Cardiac fibroblast (primary cell): ENCODE measurements around the gene MAST3.

Source experiments
- DNase-seq, 2 donors: peaks; one replicate each; pipeline versions ENCODE4 v3.0.0 to v3.0.0-alpha.2; 2010; ENCODE audit warnings: low read depth in 2 of 2
- H3K4me3 ChIP-seq, 2 donors: replicated peaks in 1 of 2; 1 replicate in 1 of 2; 2 replicates in 1 of 2; pipeline ENCODE4 v1.5.1; 2011; ENCODE audit warnings: low read depth in 2 of 2, low read length in 2 of 2, mild to moderate bottlenecking in 2 of 2, moderate library complexity in 1 of 2
- CTCF ChIP-seq: IDR thresholded peaks from one replicate; pipeline ENCODE4 v1.5.1; 2011; ENCODE audit warnings: low read depth, mild to moderate bottlenecking, low read length, inconsistent platforms

Gene MAST3

GRCh38 chr19:18192673-18193387, 95.3 kb downstream of the MAST3 start, which contains the start of gene MPV17L2:
MPV17L2 (plus strand) TSS chr19:18193218; CDS start chr19:18193282, 64 bp downstream.
- H3K4me3 ChIP-seq, result peak within 1 kb of the TSS; percentile 83 to 93
- DNase-seq, result peak; percentile 100
- no peak for TF ChIP-seq CTCF

DNA sequence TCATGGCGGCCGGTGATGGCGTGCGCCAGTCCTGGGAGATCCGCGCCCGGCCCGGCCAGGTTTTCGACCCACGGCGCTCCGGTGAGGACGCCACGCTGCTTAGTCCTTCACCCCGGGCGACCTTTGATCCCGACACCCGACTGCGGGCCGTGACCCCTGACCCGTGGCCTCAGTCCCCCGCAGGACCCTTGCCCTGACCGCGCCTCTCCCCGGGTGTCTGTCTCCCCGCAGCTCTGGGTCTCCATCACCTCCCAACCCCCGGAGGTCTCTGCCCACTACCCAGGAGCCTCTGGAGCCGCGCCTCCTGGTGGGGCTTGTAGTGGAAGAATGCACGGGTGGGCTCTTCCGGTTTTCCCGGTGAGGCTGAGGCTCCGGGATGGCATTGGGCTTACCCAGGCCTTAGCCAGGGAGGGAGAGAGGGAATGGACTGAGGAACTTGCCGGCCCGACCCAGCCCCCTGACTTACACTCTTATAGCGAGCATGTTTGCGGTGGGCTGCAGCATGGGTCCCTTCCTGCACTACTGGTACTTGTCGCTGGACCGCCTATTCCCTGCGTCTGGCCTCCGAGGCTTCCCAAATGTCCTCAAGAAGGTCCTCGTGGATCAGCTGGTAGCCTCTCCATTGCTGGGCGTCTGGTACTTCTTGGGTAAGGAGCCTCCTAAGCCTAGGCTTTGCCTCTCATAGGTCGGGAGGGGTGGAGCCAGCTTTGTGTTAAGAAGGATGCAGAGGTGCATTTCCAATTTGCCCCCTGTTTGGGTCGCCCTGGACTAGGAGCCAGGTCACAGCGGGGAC, 96.0 kb downstream of the MAST3 start:
- H3K4me3 ChIP-seq, result peak overlapping the region; percentile 83 to 93
- no peak for TF ChIP-seq CTCF
- no peak for DNase-seq

- DNase-seq, result no peak
- TF ChIP-seq CTCF, result no peak
- H3K4me3 ChIP-seq, result peak overlapping the region; percentile 83 to 93
Measured at GRCh38 chr19:18194181-18194530, 96.6 kb downstream of the MAST3 start.

DNA sequence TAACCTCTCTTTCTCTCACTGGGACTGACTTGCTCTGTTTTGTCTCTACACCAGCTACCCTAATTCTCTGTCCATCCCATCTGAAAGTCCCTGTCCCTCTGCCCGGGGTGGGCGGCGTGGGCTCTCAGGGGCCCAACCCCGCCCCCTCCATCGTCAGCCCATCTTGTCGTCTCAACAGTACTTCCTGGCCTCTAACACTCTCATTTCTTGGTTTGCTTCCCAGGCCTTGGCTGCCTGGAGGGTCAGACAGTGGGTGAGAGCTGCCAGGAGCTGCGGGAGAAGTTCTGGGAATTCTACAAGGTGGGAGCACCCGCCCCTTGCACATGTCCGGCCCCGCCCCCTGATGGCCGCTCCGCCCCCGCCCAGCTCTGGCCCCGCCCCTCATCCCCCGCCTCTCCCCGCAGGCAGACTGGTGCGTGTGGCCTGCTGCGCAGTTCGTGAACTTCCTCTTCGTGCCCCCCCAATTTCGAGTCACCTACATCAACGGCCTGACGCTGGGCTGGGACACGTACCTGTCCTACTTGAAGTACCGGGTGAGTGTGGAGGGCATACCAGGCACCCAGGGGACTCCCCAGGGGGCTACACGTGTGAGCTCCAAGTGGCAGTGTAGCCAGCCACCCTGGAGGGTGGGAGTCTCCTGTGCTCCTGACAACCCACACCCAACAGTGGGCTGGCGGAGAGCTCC, 97.1 kb downstream of the MAST3 start:
- DNase-seq, result peak in 1 of 2 donors; percentile 79
- H3K4me3 ChIP-seq, result no peak overlapping the region
- no peak for TF ChIP-seq CTCF

DNA sequence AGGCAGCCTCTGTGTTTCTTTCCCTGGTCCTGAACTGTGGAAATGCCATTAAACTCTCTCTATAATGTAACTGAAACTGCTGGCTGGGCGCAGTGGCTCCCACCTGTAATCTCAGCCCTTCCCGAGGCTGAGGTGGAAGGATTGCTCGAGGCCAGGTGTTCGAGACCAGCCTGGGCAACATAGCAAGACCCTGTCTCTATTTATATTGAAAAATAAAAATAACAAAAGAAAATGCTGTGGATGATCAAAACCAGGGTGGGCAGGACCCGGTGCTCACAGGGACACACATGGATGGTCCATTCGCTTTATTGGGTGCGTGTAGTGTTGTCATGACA, 98.9 kb downstream of the MAST3 start:
- no peak for TF ChIP-seq CTCF
- H3K4me3 ChIP-seq, result no peak overlapping the region

DNA sequence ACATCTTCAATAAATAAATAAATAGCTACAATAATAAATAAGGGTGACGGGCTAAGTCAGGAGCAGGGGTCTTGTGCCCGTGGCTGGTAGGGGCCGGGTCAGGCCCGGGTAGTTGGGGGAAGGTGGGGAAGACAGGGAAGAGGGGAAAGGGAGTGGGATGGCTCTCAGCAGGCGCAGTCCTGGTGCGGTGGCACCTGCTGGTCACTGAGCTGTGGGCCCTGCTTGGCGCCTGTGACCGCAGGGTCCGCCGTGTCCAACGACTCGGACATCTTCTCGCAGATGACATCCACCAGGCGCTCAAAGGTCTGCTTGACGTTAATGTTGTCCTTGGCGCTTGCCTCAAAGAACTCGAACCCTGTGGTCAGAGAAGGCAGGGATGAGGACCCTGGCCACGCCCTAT, 99.7 kb downstream of the MAST3 start:
- TF ChIP-seq CTCF, result no peak
- no peak for DNase-seq
- no peak overlapping the region for H3K4me3 ChIP-seq

More for the DNA sequence above, 98.9 kb downstream of the MAST3 start:
- DNase-seq, result no peak
